HG02970 (cell line): ENCODE results near the gene CD48.
"Not testable (repeated sequence)": the region's sequence is repeated elsewhere in the genome, so short reads cannot be mapped to it uniquely, and the experiment has no call there.

Source experiments
- ATAC-seq: cut with Tn5 transposase; IDR thresholded peaks from one replicate; pipeline ENCODE4 v1.9.1; 2021; ENCODE audit warnings: mild to moderate bottlenecking, moderate library complexity, moderate number of reproducible peaks; ENCODE audit not compliant: unreplicated experiment, low FRiP score

CD48 gene

GRCh38 chr1:160717306-160717705 is 5.7 kb upstream of the CD48 start:
- no peak for ATAC-seq

DNA sequence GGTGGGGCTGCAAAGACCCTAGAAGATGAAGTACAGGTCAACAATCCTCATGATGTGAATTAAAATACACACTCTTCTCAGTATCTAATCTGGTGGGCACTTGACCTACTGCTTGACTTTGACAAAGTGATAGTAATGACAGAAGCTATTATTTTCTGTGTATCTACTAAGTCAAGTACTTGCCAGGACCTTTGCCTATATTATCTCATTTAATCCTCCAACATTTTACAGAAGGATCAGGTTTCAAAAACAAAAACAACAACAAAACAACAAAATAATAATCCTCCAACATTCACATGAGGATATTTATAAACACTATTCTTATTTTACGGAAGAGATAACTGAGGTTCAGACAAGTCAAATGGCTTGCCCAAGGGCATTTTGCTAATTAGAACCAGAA is 4.4 kb upstream of the CD48 start:
- ATAC-seq = no peak

GRCh38 chr1:160714034-160714648 is 2.5 kb upstream of the CD48 start:
- ATAC-seq = not testable (repeated sequence)

GRCh38 chr1:160713161-160713560 is 1.5 kb upstream of the CD48 start:
- ATAC-seq = no peak

GRCh38 chr1:160712525-160713080 is 981 bp upstream of the CD48 start:
- ATAC-seq = not testable (repeated sequence)

GRCh38 chr1:160711276-160711601 is 383 bp downstream of the CD48 start:
- ATAC-seq = no peak

- no peak for ATAC-seq
These were observed 937 bp downstream of the CD48 start for GRCh38 chr1:160710517-160711252.

- ATAC-seq = no peak
These were observed 1.9 kb downstream of the CD48 start for GRCh38 chr1:160709715-160710114.

DNA sequence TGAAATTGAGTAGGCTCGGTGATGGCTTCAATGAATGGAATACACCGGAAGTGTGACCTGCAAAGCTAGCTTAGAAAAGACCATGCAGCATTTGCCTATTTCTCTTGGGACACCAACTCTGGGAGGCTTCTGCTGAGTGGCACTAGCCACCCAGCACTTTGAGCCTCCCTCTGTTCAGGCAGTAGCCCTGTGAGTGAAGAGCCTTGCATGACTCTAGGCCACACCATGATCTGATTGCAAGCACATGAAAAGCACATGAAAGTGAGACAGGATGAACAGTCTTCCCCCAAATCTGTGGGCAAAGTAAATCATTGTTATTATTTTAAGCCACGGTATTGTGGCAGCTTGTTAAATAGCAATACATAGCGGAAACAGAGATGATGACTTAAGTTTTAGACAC is 2.8 kb downstream of the CD48 start:
- peak; percentile 35 for ATAC-seq

DNA sequence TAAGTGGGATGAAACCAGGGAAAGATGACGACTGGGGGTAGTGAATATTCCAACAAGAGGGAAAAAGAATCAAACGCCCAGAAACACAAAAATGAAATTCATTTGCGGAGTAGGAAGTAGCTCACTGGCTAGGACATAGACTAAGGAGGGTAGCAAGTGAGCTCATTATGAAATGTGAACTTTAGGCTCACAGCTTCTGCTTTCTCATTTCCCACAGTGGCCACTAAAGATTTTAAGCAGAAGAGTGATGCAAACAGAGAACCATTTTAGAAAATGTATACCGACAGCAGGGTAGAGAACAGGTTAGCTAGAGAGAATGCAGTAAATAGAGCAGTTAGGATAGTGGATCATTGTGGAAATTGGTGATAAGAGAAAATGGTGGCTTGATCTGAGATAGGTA is 3.5 kb downstream of the CD48 start:
- no peak for ATAC-seq

- no peak for ATAC-seq
These were observed 4.2 kb downstream of the CD48 start for GRCh38 chr1:160707236-160708064.

DNA sequence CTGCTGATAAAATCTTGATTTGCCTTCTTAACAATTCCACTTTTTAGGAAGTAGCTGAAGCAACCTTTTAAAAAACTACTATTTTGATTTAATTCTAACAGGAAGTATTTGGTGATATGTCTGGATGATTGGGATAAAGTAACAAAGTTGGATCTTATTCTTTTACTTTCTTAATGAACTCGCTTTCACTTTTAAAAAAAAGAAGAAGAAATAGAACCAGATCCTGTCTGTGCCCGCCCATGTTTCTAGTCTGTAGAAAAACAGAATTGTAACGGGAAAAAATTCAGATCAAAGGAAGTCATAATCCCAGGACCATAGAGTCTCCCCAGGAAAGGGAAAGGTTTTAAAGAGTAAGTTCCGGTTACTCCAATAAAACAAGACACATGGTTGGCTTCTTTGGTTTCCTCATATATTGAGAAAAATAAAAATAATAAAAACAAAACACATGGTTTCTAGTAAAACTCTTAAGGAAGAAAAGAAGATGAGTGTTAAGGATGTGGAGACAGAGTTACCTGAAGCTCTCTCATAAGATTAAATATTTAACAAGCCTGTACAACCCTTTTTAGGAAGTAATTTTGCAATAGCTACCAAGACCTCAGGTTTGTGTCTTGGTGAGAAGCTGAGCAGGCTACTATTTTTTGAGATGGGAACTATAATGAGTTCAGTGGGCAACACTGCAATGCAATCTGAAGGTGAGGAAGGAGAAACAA is 4.9 kb downstream of the CD48 start:
- ATAC-seq = no peak

DNA sequence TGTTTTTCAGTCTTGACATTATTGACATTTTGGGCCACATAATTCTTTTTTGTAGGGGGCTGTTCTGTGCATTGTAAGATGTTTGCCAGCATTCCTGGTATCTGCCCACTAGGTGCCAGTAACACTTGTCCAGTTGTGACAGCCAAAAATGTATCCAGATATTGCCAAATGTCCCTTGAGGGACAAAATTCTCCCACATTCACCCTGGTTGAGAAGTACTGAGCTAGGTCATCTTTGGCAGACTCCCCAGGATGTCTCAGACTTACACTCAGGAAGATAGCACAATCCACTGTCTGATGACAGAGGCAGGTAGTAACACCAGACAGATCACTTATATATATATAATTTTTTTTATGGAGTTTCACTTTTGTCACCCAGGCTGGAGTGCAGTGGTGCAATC is 5.9 kb downstream of the CD48 start:
- ATAC-seq = no peak

DNA sequence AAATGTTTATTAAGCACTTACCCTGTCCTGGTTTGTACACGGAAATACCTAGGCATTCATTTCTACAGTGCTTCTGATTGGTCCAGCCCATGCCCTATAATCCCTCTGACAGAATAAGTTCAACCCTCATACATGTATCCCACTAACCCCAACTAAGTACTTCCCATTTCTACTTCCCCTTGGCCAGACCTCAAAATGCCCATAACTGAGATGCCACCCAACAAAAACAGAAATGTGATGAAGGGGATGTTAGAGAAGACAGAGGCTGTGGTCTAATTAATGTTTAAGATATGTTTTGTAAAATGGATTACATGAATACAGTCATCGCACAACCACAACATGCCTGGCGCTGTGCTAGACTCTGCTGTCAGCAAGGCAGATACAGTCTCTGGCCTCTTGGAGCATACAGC is 6.4 kb downstream of the CD48 start:
- ATAC-seq = not testable (repeated sequence)

DNA sequence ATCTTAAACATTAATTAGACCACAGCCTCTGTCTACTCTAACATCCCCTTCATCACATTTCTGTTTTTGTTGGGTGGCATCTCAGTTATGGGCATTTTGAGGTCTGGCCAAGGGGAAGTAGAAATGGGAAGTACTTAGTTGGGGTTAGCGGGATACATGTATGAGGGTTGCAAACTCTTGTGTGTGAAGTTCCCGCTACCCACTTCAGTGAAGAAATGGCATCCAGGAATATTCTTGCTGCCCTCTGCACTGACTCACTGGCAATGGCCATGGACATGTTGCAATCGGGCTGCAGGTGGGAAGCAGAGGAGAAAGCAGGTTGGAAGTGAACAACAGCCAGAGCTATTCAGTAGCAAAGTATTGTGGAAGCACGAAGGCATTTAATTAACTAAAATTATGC is 7.4 kb downstream of the CD48 start:
- ATAC-seq = no peak

GRCh38 chr1:160702100-160702499 is 9.5 kb downstream of the CD48 start:
- ATAC-seq = no peak

GRCh38 chr1:160692390-160692789 is 19.2 kb downstream of the CD48 start:
- not testable (repeated sequence) for ATAC-seq

DNA sequence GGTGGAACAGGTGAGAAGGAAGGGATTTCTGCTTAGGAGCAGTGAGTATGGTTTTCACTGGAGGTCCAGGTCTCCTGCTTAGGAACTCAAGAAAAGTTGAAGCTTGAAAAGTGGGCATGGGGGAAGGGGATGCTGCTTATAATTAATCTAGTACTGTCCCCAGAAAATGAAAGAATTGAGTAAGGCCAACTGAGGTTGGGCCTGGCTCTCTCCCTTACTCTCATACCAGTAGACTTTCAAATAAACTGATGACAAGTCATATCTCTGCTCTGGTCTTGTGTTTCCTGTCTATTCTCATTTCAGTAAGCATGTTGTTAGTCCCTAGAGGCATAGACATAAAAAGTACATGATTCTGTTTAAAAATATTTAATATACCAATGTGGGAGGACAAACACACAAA is 26.4 kb downstream of the CD48 start:
- ATAC-seq = no peak

DNA sequence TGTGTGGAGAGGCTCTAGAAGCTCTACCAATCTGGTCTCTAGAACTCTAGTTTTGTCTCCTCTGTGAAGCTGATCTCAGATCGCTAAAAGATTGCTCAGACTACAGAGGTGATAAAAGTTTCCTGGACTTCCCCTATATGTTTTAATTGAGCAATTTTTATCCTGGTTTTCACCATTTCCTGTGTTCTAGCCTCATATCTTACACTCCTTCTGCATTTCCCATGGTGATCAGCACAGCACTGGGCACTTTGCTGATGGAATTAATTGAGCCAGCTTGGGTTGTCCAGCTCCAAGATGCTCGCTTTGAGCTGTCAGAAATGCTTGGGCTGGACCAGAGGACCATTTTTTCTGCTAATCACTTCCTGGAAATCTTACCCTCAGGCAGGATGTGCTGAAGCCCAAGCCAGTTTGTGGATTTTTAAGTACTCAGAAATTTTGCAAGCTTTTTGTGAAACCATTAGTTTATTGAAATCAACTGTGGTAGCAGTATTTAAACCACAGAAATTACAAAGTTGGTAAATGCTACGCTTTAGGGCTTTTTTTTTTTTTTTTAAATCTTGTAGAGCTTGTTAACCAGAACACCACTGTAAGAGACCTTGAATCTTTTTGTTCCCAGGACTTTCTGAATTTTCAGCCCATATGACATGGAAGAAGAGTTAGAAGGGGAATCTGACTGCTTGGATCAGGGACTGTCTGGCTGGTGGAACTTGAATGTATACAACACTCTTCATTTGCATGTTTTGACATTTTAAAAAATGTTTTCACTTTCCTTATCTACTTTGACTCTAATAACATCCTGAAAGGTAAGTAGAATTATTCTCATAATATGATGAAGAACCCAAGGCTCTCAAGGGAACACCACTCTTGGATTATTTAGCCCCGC is 28.4 kb downstream of the CD48 start:
- no peak for ATAC-seq

DNA sequence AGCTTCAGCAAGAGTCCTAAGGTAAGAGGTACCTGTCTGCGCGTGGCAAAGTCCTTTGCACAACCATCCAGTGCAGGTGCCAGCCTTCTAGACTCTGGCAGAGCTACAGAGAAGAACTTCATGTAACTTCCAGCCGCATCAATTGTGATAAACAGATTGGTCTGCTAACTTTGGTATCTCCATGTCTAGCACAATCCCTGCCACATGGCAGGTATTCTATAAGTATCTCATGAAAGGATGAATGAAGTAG is 29.8 kb downstream of the CD48 start:
- no peak for ATAC-seq
